Hepatocyte (in vitro differentiated cells): ENCODE measurements around the gene CHAF1A.

Source experiments
- CTCF ChIP-seq: fragments of 200-600 bp; sonication (generic); IDR thresholded peaks from 2 replicates; pipeline ENCODE4 v1.5.1; 2016; ENCODE audit warnings: antibody characterized with exemption, mild to moderate bottlenecking; ENCODE audit not compliant: poor library complexity
- EZH2phosphoT487 ChIP-seq: fragments of 200-600 bp; sonication (generic); IDR thresholded peaks from one replicate; pipeline ENCODE4 v1.6.1; 2018; ENCODE audit warnings: antibody characterized with exemption, mild to moderate bottlenecking, low read depth, moderate library complexity; ENCODE audit not compliant: unreplicated experiment, severe bottlenecking

- TF ChIP-seq CTCF (no peak), EZH2phosphoT487 (no peak)
Measured at GRCh38 chr19:4471403-4472173, 69.1 kb downstream of the CHAF1A start.
